Muscle of leg (tissue), 11 donors: Measurements from ENCODE around the gene SERPIND1. TPM values are rescaled to one million over a fixed set of nuclear protein-coding genes. Genes with fewer than 3 reads are reported as not detected.

Experiments
- DNase-seq: peaks from one replicate; pipeline ENCODE4 v3.0.0; 2013
- H3K27ac ChIP-seq: one replicate; pipeline ENCODE4 v1.5.1; 2013; ENCODE audit warnings: mild to moderate bottlenecking, low read length, control low read depth
- H3K27me3 ChIP-seq: one replicate; pipeline ENCODE4 v1.6.1; 2013; ENCODE audit warnings: low read length; ENCODE audit not compliant: control insufficient read depth, insufficient read depth
- H3K36me3 ChIP-seq: one replicate; pipeline ENCODE4 v1.6.1; 2013; ENCODE audit warnings: low read length; ENCODE audit not compliant: control insufficient read depth, insufficient read depth
- H3K4me1 ChIP-seq: one replicate; pipeline ENCODE4 v1.6.1; 2013; ENCODE audit warnings: low read length; ENCODE audit not compliant: control insufficient read depth, insufficient read depth
- H3K4me3 ChIP-seq: one replicate; pipeline ENCODE4 v1.5.1; 2013; ENCODE audit warnings: low read length, control low read depth
- H3K9me3 ChIP-seq: replicated peaks from 2 replicates; pipeline ENCODE4 v1.6.1; 2013; ENCODE audit warnings: low read depth, low read length; ENCODE audit not compliant: control insufficient read depth
- WGBS: methylation state at CpG from one replicate; pipeline ENCODE4 v1.1.5; 2013; ENCODE audit warnings: missing lambda C conversion rate; ENCODE audit not compliant: insufficient coverage; 5-methylcytosine and 5-hydroxymethylcytosine counted together
- polyA plus RNA-seq, 8 donors: library from polyadenylated mRNA; unstranded; fragments of 120-200 nt; gene quantifications; one replicate each; pipeline versions ENCODE4 v1.2.1 to v1.2.3, GENCODE V29; 2013; ENCODE audit warnings: inconsistent platforms in 1 of 8, low replicate concordance in 1 of 8; ENCODE audit not compliant: insufficient read length in 8 of 8, insufficient read depth in 1 of 8
- total RNA-seq: library from RNA; stranded (reverse); fragments of 120-200 nt; gene quantifications from one replicate; pipeline ENCODE4 v1.2.4, GENCODE V29; 2013

SERPIND1 gene
- total and polyA plus RNA-seq, 9 donors: 0.05 to 1.5 (median 0.11) TPM; not detected in 3

- no peak for DNase-seq
- Histone ChIP-seq H3K4me1 (no peaks in the 10 kb centered on the region), H3K27ac (no peak overlapping the region), H3K9me3 (no peaks in the 10 kb centered on the region), H3K36me3 (peaks cover 58% of the 10 kb centered on the region), H3K4me3 (no peak overlapping the region), H3K27me3 (no peaks in the 10 kb centered on the region)
- 76% methylated on average over 8 of the region's 13 CpGs for WGBS
Observed at GRCh38 chr22:20793748-20794649, 20.1 kb downstream of the SERPIND1 start.

DNA sequence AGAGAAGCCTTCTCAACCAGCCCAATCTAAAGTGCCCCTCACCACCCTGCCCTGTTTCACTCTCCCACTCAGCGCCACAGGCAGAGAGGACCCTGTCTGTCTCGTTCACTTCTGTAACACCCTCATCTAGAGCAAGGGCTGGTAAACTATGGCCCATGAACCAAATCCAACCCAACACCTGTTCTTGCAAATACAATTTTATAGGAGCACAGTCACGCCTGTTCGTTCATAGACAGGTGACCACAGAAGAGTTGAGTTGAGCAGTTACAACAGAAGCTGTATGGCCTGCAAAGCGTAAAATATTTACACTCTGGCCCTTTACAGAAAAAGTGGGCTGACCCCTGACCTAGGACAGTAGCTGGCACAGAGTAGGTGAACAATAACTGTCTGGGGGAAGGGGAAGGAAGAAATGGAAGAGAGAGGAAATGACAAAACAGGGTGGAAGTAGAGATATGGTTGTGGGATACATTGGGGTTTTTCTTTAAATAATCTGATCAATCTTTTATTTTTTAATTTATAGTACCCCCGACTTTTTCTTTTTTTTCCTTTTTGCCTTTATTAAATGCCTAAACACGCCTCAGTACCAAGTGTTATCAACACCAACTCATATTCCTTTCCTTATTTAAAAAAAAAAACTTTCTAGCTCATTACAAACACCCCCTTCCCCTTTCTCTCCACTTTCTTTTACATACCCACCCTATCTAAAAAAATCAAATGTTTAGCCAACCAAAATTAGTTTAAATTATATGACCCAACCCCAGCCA is 20.9 kb downstream of the SERPIND1 start:
- DNase-seq: no peak
- H3K36me3 ChIP-seq: peaks cover 61% of the 10 kb centered on the region
- 91% methylated on average over 4 of the region's 7 CpGs for WGBS
- H3K27me3 ChIP-seq: no peaks in the 10 kb centered on the region
- H3K4me3 ChIP-seq: no peak overlapping the region
- no peaks in the 10 kb centered on the region for H3K9me3 ChIP-seq
- no peaks in the 10 kb centered on the region for H3K4me1 ChIP-seq
- no peak overlapping the region for H3K27ac ChIP-seq

- 93% methylated on average over 6 of the region's 8 CpGs for WGBS
- H3K27ac ChIP-seq: no peak overlapping the region
- no peak overlapping the region for H3K4me3 ChIP-seq
- no peaks in the 10 kb centered on the region for H3K4me1 ChIP-seq
- peaks cover 65% of the 10 kb centered on the region for H3K36me3 ChIP-seq
- no peak for DNase-seq
- no peaks in the 10 kb centered on the region for H3K27me3 ChIP-seq
- H3K9me3 ChIP-seq: no peaks in the 10 kb centered on the region
Observed at GRCh38 chr22:20796731-20797130, 22.8 kb downstream of the SERPIND1 start.

- Histone ChIP-seq H3K4me3 (no peak overlapping the region), H3K36me3 (peaks cover 66% of the 10 kb centered on the region), H3K27me3 (no peaks in the 10 kb centered on the region), H3K27ac (no peak overlapping the region), H3K9me3 (no peaks in the 10 kb centered on the region), H3K4me1 (no peaks in the 10 kb centered on the region)
- WGBS: 100% methylated on average over 1 of the region's 5 CpGs
- DNase-seq: no peak
Observed at GRCh38 chr22:20798218-20798617, 24.3 kb downstream of the SERPIND1 start.

DNA sequence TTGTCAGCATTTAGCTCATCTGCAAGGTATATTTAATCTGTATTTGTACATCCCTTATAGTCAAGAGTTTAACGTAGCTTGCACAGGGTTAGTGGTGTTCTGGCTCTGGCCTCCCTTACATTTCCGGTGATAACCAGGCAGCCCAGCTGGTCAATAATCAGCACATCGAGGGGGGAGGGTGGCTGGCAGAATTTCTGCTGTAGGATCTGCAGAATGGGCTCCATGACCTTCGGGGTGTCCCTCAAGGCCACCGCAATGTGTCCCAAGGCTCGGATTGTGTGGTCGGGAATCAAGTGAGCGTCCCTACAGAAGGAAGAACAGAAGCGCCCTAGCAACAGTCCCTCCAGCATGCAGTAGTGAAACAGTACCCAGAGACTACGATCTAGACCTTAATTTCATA is 25.1 kb downstream of the SERPIND1 start:
- H3K36me3 ChIP-seq: peaks cover 73% of the 10 kb centered on the region
- H3K27me3 ChIP-seq: no peaks in the 10 kb centered on the region
- H3K27ac ChIP-seq: no peak overlapping the region
- no peak for DNase-seq
- WGBS: 89% methylated on average over 9 of the region's 10 CpGs
- H3K4me3 ChIP-seq: no peak overlapping the region
- H3K4me1 ChIP-seq: no peaks in the 10 kb centered on the region
- no peaks in the 10 kb centered on the region for H3K9me3 ChIP-seq

GRCh38 chr22:20799449-20799848 is 25.5 kb downstream of the SERPIND1 start:
- Histone ChIP-seq H3K27ac (no peak overlapping the region), H3K4me3 (no peak overlapping the region), H3K9me3 (no peaks in the 10 kb centered on the region), H3K27me3 (no peaks in the 10 kb centered on the region), H3K4me1 (no peaks in the 10 kb centered on the region), H3K36me3 (peaks cover 74% of the 10 kb centered on the region)
- no peak for DNase-seq
- WGBS: 87% methylated on average over 8 of the region's 8 CpGs

DNA sequence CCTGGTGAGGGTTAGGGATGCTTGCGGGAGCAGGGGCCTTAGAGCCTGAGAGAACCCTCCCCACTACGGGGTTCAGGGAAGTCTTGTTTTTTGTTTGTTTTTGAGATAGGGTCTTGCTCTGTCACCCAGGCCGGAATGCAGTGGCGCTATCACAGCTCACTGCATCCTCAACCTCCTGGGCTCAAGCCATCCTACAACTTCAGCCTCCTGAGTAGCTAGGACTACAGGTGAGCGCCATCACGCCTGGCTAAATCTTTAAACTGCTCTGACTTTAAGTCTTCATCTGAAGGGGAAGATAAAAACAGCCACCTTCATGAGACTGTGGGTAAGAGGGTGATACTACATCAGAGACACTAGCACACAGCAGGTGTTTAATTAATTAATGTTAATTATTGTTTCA is 28.5 kb downstream of the SERPIND1 start:
- DNase-seq: no peak
- Histone ChIP-seq H3K9me3 (no peaks in the 10 kb centered on the region), H3K36me3 (peaks cover 77% of the 10 kb centered on the region), H3K4me3 (no peak overlapping the region), H3K4me1 (no peaks in the 10 kb centered on the region), H3K27ac (no peak overlapping the region), H3K27me3 (no peaks in the 10 kb centered on the region)
- no CpG with 5 or more reads among the region's 6 CpGs for WGBS

- 93% methylated on average over 8 of the region's 11 CpGs for WGBS
- no peaks in the 10 kb centered on the region for H3K9me3 ChIP-seq
- H3K4me3 ChIP-seq: no peak overlapping the region
- no peak for DNase-seq
- H3K27me3 ChIP-seq: no peaks in the 10 kb centered on the region
- no peak overlapping the region for H3K27ac ChIP-seq
- H3K4me1 ChIP-seq: no peaks in the 10 kb centered on the region
- peaks cover 74% of the 10 kb centered on the region for H3K36me3 ChIP-seq
Observed at GRCh38 chr22:20802922-20803553, 29.1 kb downstream of the SERPIND1 start.

- Histone ChIP-seq H3K9me3 (no peaks in the 10 kb centered on the region), H3K4me1 (no peaks in the 10 kb centered on the region), H3K36me3 (peaks cover 71% of the 10 kb centered on the region), H3K27me3 (no peaks in the 10 kb centered on the region), H3K27ac (no peak overlapping the region), H3K4me3 (no peak overlapping the region)
- DNase-seq: peak; percentile 37
- WGBS: 26% methylated on average over 5 of the region's 11 CpGs
Observed at GRCh38 chr22:20803696-20804324, 29.9 kb downstream of the SERPIND1 start.
